Erythroblast (primary cell): ENCODE results near the gene TBCCD1.
"Not testable (repeated sequence)": the region's sequence is repeated elsewhere in the genome, so short reads cannot be mapped to it uniquely, and the experiment has no call there.

Source experiments
- GATA1 ChIP-seq: IDR thresholded peaks from 2 replicates; pipeline ENCODE4 v1.6.1; 2011; ENCODE audit warnings: low read depth, mild to moderate bottlenecking, control low read depth, low read length, moderate library complexity
- POLR2A ChIP-seq: IDR thresholded peaks from 2 replicates; pipeline ENCODE4 v1.6.1; 2011; ENCODE audit warnings: mild to moderate bottlenecking, low read length

- TF ChIP-seq POLR2A, GATA1: not testable (repeated sequence)
Observed at GRCh38 chr3:186499949-186500348, 67.2 kb downstream of the TBCCD1 start.
